GM15510 (cell line): ENCODE data around the gene ZCCHC24.

Experiments
- POLR2A ChIP-seq: IDR thresholded peaks from 3 replicates; pipeline ENCODE4 v1.6.1; 2011; ENCODE audit warnings: borderline replicate concordance; ENCODE audit not compliant: insufficient read length; ENCODE audit errors: extremely low read depth

The ZCCHC24 gene

GRCh38 chr10:79387466-79387973 is 57.9 kb downstream of the ZCCHC24 start:
- TF ChIP-seq POLR2A, result no peak

- no peak for TF ChIP-seq POLR2A
Observed at GRCh38 chr10:79386637-79387465, 58.6 kb downstream of the ZCCHC24 start.

GRCh38 chr10:79385804-79386531 is 59.5 kb downstream of the ZCCHC24 start:
- TF ChIP-seq POLR2A, result no peak

DNA sequence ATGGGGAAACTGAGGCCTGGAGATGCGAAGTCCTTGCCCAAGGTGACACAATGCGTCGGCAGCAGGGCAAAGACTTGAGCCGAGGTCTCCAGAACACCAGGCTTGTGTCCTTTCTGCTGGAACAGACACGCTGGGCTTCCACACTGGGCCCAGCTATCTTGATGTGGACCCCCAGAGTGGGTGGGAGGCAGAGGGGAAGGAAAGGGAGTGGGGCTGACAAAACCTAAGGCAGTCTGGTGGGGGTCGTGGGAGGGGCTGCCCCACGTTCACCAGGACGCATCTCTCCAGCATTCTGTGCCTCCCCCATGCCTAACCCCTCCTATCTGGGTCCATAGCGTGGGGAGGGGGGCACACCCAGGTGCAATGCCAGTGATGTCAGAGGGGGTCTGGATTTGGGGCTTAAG is 60.0 kb downstream of the ZCCHC24 start:
- TF ChIP-seq POLR2A, result no peak

GRCh38 chr10:79384773-79385391 is 60.5 kb downstream of the ZCCHC24 start:
- TF ChIP-seq POLR2A, result no peak

DNA sequence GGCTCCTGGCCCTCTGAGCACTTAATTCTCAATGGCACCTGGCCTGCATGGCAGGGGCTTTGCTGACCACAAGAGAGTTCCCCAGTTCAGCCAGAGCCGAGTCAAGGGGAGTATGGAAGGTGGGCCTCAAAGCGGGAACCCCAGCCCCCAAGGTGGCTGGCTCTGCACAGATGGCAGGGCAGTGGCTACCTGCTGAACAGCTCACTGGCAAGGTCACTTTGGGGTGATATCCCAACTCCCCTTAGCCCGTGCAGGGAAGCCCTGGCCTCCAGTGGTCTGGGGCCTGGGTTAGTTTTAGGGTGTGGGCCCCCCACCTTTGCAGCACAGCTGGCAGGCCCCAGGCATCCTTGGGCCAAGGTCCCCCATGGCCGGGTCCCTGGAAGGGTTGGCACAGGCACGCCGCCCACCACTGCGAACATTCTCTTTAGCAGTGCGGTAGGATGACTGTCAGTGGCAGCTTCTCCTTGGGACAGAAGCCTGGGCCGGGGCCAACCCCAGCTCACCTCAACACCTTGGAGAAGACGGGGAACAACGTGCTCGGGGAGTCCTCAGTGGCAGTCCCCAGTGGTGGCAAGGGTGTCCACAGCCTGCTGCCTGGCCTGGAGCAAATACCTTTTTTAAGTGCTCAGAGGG is 61.3 kb downstream of the ZCCHC24 start:
- no peak for TF ChIP-seq POLR2A

- TF ChIP-seq POLR2A, result no peak
Observed at GRCh38 chr10:79382491-79382941, 62.9 kb downstream of the ZCCHC24 start.

- no peak for TF ChIP-seq POLR2A
Observed at GRCh38 chr10:79381804-79382221, 63.6 kb downstream of the ZCCHC24 start.

DNA sequence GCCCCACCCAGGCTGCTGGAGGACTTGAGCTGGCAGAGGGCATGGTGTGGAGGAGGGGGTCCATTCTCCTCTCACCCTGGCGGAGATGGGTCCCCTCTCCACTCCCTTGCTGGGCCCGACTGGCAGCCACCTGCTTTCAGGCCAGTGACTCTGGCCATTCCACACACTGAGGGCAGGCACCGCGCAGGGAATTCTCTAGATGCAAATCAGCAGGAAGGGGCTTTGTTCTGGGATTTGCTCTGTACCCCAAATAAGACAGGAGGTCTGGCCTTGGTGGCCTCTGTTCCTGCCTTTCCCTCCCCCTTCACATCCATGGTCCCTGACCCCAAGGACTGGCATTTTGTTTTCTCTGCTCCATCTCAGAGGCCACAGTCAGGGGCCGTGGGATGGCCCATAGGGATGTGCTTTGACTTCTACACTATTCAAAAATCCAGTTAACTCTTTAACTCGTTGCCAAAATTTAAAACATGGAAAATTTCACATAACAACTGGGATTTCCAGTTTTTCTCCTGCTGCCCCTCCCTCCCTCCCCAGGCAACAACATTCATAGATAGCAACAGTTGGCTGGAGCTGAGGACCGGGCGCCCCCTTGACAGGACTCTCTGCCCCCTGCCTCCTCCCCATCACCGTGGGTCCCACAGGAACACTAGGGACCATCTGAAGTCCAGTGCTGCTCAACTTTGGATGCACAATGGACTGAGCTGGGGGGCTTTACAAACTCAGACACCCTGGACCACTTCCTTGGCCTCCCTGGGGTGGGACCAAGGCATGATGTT is 64.3 kb downstream of the ZCCHC24 start:
- TF ChIP-seq POLR2A, result no peak

DNA sequence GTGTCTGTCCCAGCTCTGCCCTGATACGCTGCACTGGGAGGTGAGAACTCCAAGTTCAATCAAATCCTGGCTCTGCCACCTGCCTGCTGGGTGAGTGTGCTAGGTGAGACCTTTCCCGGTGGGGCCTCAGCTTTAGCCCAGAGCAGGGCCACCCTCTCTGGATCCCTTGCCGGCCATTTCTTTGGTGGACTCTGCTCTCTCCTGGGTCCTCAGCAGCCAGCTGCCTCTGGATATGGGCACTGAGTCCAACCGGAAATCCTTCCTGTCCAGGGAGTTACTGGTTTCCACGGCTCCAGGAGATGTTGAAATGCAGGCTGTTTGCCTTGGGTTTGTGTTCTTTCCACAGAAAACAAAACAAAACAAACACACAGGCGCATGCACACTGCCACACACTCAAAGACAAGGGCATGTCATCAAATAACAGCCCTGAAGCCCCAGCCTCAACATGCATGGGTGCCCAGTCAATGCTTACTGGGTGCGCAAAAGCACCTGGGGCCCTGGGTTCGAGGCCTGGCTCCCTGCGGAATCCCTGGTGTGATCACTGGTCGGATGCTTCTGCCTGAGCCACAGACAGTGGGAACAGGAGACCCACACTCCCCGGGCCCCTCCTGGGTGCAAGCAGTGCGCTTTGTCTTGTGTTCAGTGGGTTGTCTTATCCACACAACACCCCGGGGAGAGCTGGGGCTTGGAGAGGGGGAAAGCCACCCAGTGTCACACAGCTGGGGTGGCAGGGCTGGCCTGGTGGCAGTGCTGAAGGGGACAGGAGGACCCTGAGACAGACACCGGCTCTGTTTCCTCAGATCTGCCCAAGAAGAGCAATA is 65.1 kb downstream of the ZCCHC24 start:
- no peak for TF ChIP-seq POLR2A

DNA sequence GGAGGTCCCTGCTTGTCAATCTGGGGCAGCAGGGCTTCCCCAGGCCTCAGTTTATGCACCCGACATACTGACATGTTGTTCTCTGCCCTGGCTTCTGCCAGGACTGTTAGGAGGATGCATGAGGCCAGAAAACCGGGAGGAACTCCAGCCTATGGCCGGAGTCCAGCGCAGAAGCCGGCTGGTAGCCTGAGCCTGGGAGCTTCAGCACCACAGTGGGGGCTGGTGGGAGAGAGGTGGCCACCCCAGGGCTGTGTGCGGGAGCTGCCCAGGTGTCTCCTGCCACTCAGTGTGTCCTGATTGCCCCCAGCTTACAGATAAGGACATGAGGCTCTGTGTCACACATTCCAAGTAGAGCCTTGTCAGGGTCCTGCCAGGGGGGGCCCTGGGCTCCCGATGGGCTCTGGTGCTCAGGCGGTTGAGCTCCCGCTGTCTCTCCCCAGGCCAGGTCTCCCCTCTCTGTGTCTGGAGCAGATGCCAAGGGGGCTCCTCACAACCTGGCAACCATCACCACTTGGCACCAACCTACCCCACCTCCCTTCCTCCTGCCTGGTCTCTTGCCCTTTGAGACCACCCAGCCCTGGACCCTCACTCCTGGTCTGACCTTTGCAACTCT is 65.8 kb downstream of the ZCCHC24 start:
- TF ChIP-seq POLR2A, result no peak

DNA sequence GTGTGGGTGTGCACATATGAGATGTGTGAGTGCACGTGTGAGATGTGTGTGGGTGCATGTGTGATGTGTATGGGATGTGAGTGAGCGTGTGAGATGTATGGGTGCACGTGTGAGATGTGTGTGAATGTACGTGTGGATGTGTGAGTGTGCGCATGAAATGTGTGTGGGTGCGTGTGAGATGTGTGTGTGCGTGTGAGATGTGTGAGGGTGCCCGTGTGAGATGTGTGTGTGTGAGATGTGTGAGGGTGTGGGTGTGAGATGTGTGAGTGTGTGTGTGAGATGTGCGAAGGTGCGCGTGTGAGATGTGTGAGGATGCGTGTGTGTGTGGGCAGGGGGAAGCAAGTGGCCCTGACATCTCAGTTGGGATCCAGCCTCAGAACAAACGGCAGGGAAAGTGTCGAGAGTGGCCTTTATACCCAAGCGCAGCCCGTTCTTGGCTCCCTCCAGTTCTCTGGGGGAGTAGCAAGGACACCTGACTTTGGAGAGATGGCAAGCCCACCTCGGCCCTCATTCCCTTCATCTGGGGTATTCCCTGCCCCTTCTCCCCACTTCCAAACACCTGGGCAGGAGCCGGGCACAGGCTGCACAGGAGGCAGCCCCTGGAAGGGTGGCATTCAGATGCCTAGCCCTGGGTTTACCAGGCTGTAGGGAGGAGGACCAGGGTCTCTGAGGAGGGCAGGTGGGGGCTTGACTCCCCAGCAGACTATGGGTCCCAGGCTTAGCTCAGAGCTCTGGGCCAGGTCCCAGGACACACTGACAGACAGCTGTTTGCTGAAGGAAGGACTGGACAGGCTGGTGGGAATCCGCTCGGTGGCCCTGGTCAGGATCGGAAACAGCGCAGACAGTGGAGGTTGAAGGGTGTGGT is 66.5 kb downstream of the ZCCHC24 start:
- TF ChIP-seq POLR2A, result no peak
